GM19328 (cell line): ENCODE results near the gene HHIPL1.

Source experiments
- ATAC-seq: cut with Tn5 transposase; IDR thresholded peaks from one replicate; pipeline ENCODE4 v1.9.1; 2021; ENCODE audit warnings: mild to moderate bottlenecking, moderate library complexity; ENCODE audit not compliant: unreplicated experiment

The HHIPL1 gene

DNA sequence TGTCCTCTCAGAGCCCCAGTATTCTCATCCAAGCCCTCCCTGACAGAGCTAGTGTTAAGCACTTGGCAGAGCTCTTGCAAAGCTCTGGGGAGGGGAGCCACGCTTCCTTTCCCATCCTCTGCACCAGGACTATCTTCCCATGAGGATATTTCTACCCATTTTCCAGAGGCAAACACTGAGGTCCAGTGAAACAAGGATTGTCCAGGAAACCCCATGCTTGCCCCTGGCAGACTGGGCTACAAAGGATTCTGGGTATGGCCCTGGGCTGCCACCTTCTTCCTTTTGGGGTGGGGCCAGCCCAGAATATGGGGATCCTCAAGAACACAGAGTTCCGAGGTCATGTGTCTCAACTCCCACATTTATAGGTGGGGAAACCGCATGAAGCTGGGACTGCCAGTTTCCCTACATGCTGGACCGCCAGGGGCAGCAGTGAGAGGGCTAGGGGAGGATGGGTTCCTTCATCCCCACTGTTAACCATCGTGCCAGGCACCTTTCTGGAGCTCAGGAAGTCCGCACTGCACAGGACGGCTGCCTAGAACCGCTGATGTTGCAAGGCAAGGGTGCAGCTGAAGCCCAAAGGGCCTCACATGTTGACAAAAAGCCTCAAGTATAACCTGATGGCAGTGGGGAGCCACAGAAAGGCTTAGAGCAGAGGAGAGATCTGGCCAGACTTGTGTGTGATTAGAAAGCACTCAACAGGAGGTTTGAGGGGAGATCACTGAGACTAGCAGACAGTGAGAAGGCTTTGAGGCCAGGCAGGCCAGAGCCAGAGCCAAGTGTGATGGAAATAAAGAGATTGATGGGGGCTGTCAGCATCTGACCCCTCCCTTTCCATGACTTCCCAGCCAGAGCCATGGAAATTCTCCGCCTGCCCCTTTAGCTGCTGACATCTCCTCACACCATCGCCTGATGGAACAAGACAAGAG lies 35.4 kb upstream of the HHIPL1 start:
- ATAC-seq: no peak

DNA sequence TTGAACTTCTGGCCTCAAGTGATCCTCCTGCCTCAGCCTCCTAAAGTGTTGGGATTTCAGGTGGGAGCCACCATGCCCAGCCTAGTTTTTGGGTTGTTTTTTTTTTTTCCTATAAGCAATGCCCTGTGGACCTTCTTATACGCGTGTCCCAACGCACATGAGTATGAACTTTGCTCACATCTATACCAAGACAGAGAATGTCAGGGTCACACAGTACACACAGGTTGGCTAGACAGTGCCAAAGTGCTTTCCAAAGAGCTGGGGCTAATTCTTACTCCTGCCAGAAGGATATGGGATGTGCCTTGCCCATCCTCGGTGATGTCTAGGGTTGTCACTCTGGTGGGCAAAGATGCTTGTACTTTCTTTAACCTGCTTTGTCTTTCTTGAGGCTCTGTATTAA lies 33.3 kb upstream of the HHIPL1 start:
- ATAC-seq: no peak

- no peak for ATAC-seq
Observed at GRCh38 chr14:99612071-99612737, 32.7 kb upstream of the HHIPL1 start.

DNA sequence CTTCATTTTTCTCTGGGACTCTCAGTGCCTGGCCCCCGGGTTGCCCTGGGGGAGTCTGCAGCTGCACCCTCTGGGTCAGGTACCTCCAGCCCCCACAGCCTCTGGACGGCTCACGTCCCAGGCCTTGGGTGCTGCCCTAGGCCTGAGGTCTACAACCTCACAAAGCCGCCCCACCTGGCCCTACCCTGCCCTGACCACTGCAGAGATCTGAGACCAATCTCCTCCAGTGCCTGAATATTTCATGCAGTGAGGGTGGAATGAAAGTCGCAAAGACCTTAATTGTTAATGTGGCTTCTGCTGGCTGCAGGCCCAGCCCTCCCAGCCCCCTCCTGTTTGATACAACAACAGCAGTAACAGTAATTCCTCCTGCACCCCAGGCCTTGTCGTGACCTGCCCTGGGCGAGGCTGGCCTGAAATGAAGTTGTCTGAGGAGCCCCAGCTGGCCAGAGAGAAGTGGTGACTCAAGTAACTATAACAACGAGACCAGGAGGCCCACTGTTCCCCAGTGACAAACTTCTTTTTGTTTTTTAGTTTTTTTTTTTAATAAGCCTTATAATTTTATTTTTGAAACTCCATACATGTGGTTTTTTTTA lies 32.1 kb upstream of the HHIPL1 start:
- ATAC-seq: no peak

DNA sequence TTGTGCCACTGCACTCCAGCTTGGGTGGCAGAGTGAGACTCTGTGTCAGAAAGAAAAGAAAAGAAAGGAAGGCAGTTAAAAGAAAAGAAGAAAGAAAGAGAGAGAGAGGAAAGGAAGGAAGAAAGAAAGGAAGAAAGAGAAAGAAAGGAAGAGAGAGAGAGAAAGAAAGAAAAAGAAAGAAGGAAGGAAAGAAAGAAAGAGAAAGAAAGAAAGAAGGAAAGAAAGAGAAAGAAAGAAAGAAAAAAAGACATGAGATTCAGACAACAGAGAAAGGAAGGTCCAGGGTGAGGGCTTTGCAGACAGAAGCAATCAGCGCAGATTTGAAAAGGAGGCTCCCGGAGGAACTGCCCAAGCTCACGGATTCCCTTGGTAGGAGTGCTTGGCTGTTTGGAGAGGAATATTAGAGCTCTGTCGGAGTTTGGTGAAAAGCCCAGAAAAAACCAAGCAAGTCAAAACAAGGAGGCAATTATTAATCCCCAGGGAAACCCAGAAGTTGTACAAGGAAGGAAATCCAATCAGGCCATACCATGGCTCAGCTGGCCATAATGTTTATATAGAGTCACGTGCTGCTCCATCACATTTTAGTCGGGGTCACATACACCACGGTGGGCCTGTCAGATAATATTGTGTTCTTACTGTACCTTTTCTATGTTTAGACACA lies 29.3 kb upstream of the HHIPL1 start:
- ATAC-seq: no peak

- ATAC-seq: no peak
Observed at GRCh38 chr14:99616832-99617800, 27.8 kb upstream of the HHIPL1 start.

DNA sequence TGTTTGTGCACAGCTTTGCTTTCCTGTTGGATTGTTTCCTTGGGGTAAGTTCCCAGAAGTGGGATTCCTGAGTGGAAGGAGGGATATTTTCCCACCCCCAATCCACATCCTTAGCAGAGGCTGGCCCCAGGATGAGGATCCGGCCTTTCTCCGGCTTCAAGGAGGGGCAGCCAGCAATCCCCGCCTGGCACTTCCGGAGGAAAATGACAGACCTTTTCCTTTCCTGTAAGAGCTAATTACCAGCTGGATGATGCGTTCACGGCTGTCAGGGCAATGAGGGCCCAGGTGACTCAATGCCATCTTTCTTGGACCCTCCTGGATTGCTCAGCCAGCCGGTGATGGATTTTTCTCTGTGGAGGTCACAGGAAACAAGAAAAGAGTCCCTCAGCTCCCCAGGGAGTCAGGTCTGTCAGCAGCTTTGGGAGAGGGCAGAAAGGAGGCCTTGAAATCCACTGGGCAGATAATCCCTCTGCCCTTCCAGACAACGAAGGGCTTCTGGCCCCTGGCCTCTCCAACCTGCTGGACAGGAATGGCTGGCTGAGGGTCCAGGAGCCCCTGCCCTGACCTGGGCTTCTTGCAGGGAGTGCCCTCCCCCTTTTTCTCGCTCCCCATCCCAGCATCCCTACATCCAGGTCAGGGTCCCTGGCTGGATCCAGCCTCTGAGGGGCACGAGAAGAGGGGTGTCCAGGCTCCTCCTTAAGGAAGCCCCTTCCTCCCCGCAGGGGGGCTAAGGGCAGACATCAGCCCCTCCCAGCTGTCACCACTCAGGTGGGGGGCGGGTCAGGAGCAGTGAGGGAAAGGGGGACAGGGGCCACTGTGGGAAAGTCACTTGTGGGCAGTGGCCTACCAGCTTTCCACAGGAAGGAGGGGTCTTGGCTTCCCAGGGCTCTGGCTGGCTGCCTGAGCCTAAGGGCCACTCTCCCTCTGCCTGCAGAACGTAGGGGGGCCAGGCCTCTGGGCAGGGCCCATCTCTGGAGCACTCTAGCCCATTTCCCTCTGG lies 24.8 kb upstream of the HHIPL1 start:
- no peak for ATAC-seq

GRCh38 chr14:99621948-99622347 lies 23.0 kb upstream of the HHIPL1 start:
- ATAC-seq: no peak

DNA sequence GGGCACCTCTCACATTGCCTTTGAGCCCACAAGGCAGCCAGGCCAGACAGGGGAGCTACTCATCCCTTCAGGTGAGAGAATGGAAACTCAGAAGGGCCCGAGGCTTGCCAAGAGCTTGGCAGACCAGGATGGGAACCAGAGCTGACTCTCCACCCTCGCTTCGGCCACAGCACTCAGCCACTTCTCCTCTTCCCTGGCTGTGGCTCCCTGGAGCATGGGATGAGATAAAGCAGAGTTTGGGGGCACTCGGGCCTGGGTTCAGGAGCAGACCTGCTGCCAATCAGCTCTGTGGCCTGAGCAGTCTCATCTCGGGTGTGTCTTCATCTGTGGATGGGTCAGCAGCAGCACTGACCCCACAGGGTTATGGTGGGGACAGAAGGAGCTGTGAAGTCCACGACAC lies 20.9 kb upstream of the HHIPL1 start:
- no peak for ATAC-seq

DNA sequence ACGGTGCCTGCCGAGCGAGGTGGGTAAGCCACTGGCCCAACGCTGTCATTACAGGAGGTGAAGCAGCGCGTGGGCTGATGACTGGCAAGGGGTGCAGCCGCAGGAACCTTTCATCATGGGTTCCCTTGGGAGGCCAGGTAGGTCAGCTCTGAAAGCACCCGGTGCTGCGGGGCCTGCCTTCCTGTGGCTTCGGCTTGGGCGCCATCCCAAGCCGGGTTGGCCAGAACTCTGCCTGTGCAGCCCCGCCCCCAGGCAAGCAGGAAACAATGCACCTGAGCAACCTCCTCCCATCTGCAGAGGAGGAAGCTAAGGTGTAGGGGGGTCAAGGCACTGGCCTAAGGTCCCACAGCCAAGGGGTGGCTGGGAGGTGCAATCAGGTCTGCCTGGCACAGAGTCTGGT lies 20.0 kb upstream of the HHIPL1 start:
- no peak for ATAC-seq

DNA sequence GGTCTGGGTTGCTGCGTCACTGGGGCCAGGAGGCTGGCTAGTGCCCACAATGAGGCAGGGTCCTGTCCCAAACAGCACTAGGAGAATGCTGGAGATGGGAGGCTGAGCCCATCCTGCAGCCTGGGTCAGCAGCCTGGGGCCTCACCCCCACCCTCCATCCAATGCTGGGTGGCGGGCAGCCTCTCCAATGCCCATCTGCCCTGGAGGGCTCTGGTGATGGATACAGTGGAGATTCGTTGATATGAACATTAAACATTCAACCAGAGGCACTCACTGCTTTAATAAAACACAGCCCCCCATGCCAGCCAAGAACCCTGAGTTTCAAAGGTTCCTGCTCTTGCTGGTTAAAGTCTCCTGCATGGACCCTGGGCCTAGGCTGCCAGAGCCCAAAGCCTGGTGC lies 19.5 kb upstream of the HHIPL1 start:
- ATAC-seq: no peak

GRCh38 chr14:99626041-99626648 lies 18.8 kb upstream of the HHIPL1 start:
- ATAC-seq: no peak

- ATAC-seq: no peak
Observed at GRCh38 chr14:99627100-99627499, 17.8 kb upstream of the HHIPL1 start.

GRCh38 chr14:99627510-99628381 lies 17.2 kb upstream of the HHIPL1 start:
- no peak for ATAC-seq

GRCh38 chr14:99628887-99629618 lies 15.9 kb upstream of the HHIPL1 start:
- no peak for ATAC-seq

DNA sequence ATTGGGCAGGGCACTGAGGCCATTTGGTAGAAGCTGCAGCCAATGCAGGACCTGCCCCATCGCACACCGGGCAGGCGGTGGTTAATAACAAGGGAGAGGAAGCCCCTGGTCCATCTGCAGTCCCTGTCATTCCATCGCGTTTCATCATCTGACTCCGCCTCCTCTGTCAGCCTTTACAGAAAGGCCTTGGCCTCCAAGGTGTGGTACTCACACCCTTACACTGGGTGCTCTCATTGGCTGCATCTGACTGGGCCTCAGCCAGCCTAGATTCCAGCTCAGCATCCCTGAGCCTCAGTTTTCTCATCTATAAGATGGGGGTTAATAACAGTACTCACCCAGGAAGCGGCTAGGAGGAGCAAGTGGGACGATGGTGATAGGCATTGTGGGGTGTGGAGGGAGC lies 14.7 kb upstream of the HHIPL1 start:
- no peak for ATAC-seq
